MM.1S (cell line): ENCODE measurements around the gene KPNA1.

ENCODE experiments used
- DNase-seq: peaks from one replicate; pipeline ENCODE4 v3.0.0-alpha.2; 2015
- H2AFZ ChIP-seq: fragments of 300-600 bp; sonication (generic); 2 replicates; pipeline ENCODE4 v1.6.0; 2016; ENCODE audit warnings: antibody characterized with exemption, low read length
- H3F3A ChIP-seq: fragments of 300-600 bp; sonication (generic); 2 replicates; pipeline ENCODE4 v1.6.1; 2016; ENCODE audit warnings: mild to moderate bottlenecking, antibody characterized with exemption, low read length, moderate library complexity, mixed read lengths; ENCODE audit not compliant: insufficient read depth
- H3K27ac ChIP-seq: fragments of 300-600 bp; sonication (generic); 2 replicates; pipeline ENCODE4 v1.5.1; 2016; ENCODE audit warnings: mild to moderate bottlenecking, low read length
- H3K27me3 ChIP-seq: fragments of 300-600 bp; sonication (generic); replicated peaks from 2 replicates; pipeline ENCODE4 v1.6.0; 2016; ENCODE audit warnings: low read length; ENCODE audit not compliant: insufficient read depth
- H3K36me3 ChIP-seq: fragments of 300-600 bp; sonication (generic); replicated peaks from 2 replicates; pipeline ENCODE4 v1.6.1; 2016; ENCODE audit warnings: mild to moderate bottlenecking, low read length, mixed read lengths; ENCODE audit not compliant: insufficient read depth
- H3K4me1 ChIP-seq: fragments of 300-600 bp; sonication (generic); 2 replicates; pipeline ENCODE4 v1.6.1; 2016; ENCODE audit warnings: low read length, mixed read lengths
- H3K4me2 ChIP-seq: fragments of 300-600 bp; sonication (generic); 2 replicates; pipeline ENCODE4 v1.6.0; 2016; ENCODE audit warnings: low read depth, low read length
- H3K4me3 ChIP-seq: fragments of 300-600 bp; sonication (generic); 2 replicates; pipeline ENCODE4 v1.5.1; 2016; ENCODE audit warnings: low read length, mixed read lengths
- H3K79me2 ChIP-seq: fragments of 300-600 bp; sonication (generic); 2 replicates; pipeline ENCODE4 v1.6.1; 2016; ENCODE audit warnings: mixed run types, low read length, mixed read lengths
- H3K9ac ChIP-seq: fragments of 300-600 bp; sonication (generic); 2 replicates; pipeline ENCODE4 v1.6.1; 2016; ENCODE audit warnings: low read length, mixed read lengths
- H3K9me2 ChIP-seq: fragments of 300-600 bp; sonication (generic); replicated peaks from 2 replicates; pipeline ENCODE4 v1.6.1; 2016; ENCODE audit warnings: mild to moderate bottlenecking, low read length, mixed read lengths; ENCODE audit not compliant: insufficient read depth
- H3K9me3 ChIP-seq: fragments of 300-600 bp; sonication (generic); replicated peaks from 2 replicates; pipeline ENCODE4 v1.6.1; 2016; ENCODE audit warnings: mild to moderate bottlenecking, low read length, mixed read lengths; ENCODE audit not compliant: insufficient read depth
- H4K20me1 ChIP-seq: fragments of 300-600 bp; sonication (generic); 2 replicates; pipeline ENCODE4 v1.6.1; 2016; ENCODE audit warnings: mild to moderate bottlenecking, low read length, moderate library complexity, mixed read lengths; ENCODE audit not compliant: insufficient read depth
- CTCF ChIP-seq: fragments of 300-600 bp; sonication (generic); IDR thresholded peaks from 2 replicates; pipeline ENCODE4 v1.5.1; 2016; ENCODE audit warnings: antibody characterized with exemption, low read length, mixed read lengths
- EZH2 ChIP-seq: fragments of 300-600 bp; sonication (generic); optimal IDR thresholded peaks from 2 replicates; pipeline ENCODE3; 2017; ENCODE audit warnings: low read depth, mild to moderate bottlenecking, antibody characterized with exemption, low read length, mixed read lengths
- EZH2phosphoT487 ChIP-seq: fragments of 300-600 bp; sonication (generic); IDR thresholded peaks from 2 replicates; pipeline ENCODE4 v1.6.1; 2018; ENCODE audit warnings: antibody characterized with exemption, low read length

KPNA1 gene

GRCh38 chr3:122553171-122553570 is 38.4 kb upstream of the KPNA1 start:
- H3K27ac ChIP-seq, result no peak overlapping the region
- H3K27me3 ChIP-seq, result no peaks in the 10 kb centered on the region
- no peaks in the 10 kb centered on the region for H3F3A ChIP-seq
- H3K9me2 ChIP-seq, result no peaks in the 10 kb centered on the region
- no peaks in the 10 kb centered on the region for H3K36me3 ChIP-seq
- H3K9ac ChIP-seq, result no peak overlapping the region
- H2AFZ ChIP-seq, result no peak overlapping the region
- no peak overlapping the region for H3K4me3 ChIP-seq
- TF ChIP-seq EZH2phosphoT487, result no peak
- TF ChIP-seq CTCF, result no peak
- no peak for TF ChIP-seq EZH2
- no peaks in the 10 kb centered on the region for H4K20me1 ChIP-seq
- H3K4me1 ChIP-seq, result no peaks in the 10 kb centered on the region
- H3K9me3 ChIP-seq, result no peaks in the 10 kb centered on the region
- H3K4me2 ChIP-seq, result no peak overlapping the region
- no peaks in the 10 kb centered on the region for H3K79me2 ChIP-seq
- DNase-seq, result no peak

GRCh38 chr3:122548619-122549018 is 33.9 kb upstream of the KPNA1 start:
- H4K20me1 ChIP-seq, result no peaks in the 10 kb centered on the region
- TF ChIP-seq EZH2 (no peak), EZH2phosphoT487 (no peak), CTCF (no peak)

GRCh38 chr3:122548076-122548475 is 33.3 kb upstream of the KPNA1 start:
- H3K36me3 ChIP-seq, result no peaks in the 10 kb centered on the region
- no peaks in the 10 kb centered on the region for H3K4me1 ChIP-seq
- H2AFZ ChIP-seq, result no peak overlapping the region
- H3K9me3 ChIP-seq, result no peaks in the 10 kb centered on the region
- TF ChIP-seq EZH2 (no peak), EZH2phosphoT487 (no peak), CTCF (no peak)
- H3F3A ChIP-seq, result no peaks in the 10 kb centered on the region
- no peaks in the 10 kb centered on the region for H3K9me2 ChIP-seq
- no peaks in the 10 kb centered on the region for H3K27me3 ChIP-seq
- no peak overlapping the region for H3K9ac ChIP-seq
- H4K20me1 ChIP-seq, result no peaks in the 10 kb centered on the region
- H3K27ac ChIP-seq, result no peak overlapping the region
- H3K4me2 ChIP-seq, result no peak overlapping the region
- no peak overlapping the region for H3K4me3 ChIP-seq
- DNase-seq, result no peak
- no peaks in the 10 kb centered on the region for H3K79me2 ChIP-seq

More at GRCh38 chr3:122548619-122549018, 33.9 kb upstream of the KPNA1 start:
- H2AFZ ChIP-seq, result no peak overlapping the region
- H3K4me1 ChIP-seq, result no peaks in the 10 kb centered on the region
- no peaks in the 10 kb centered on the region for H3K9me3 ChIP-seq
- no peaks in the 10 kb centered on the region for H3K36me3 ChIP-seq
- no peaks in the 10 kb centered on the region for H3K79me2 ChIP-seq
- no peak overlapping the region for H3K9ac ChIP-seq
- no peaks in the 10 kb centered on the region for H3K27me3 ChIP-seq
- no peak overlapping the region for H3K4me3 ChIP-seq
- no peak overlapping the region for H3K27ac ChIP-seq
- DNase-seq, result no peak
- H3F3A ChIP-seq, result no peaks in the 10 kb centered on the region
- no peaks in the 10 kb centered on the region for H3K9me2 ChIP-seq
- no peak overlapping the region for H3K4me2 ChIP-seq
